HepG2 (cell line): ENCODE measurements around the gene TOB1. TPM values are rescaled to one million over a fixed set of nuclear protein-coding genes. Genes with fewer than 3 reads are reported as not detected.

Experiments used
- BRD4 ChIP-seq: sonication (generic); formaldehyde crosslinking; IDR thresholded peaks from 2 replicates; pipeline ENCODE4 v1.4.0; 2020; ENCODE audit warnings: missing genetic modification reagents
- CENPX ChIP-seq: sonication (generic); formaldehyde crosslinking; IDR thresholded peaks from 2 replicates; pipeline ENCODE4 v1.9.0; 2021; ENCODE audit warnings: mild to moderate bottlenecking, missing genetic modification reagents, moderate library complexity
- DMAP1 ChIP-seq: IDR thresholded peaks from 2 replicates; pipeline ENCODE4 v1.6.1; 2016
- EED ChIP-seq: sonication (generic); formaldehyde crosslinking; IDR thresholded peaks from 2 replicates; pipeline ENCODE4 v1.5.0; 2020; ENCODE audit warnings: mild to moderate bottlenecking, missing genetic modification reagents
- FOXP1 ChIP-seq, 2 experiments: fragments of 450-650 bp in 1 of 2; IDR thresholded peaks; 2 replicates each; pipeline ENCODE4 v1.6.1; 2017 to 2018; ENCODE audit warnings: antibody characterized with exemption in 1 of 2
- GTF3A ChIP-seq: sonication (generic); formaldehyde crosslinking; conservative IDR thresholded peaks from 2 replicates; pipeline ENCODE4 v1.4.0; 2020; ENCODE audit warnings: mild to moderate bottlenecking, missing genetic modification reagents
- ISL2 ChIP-seq: sonication (generic); formaldehyde crosslinking; IDR thresholded peaks from 2 replicates; pipeline ENCODE4 v1.5.0; 2020; ENCODE audit warnings: missing genetic modification reagents
- KLF12 ChIP-seq: sonication (generic); formaldehyde crosslinking; IDR thresholded peaks from 2 replicates; pipeline ENCODE4 v1.4.0; 2020; ENCODE audit warnings: missing genetic modification reagents, borderline replicate concordance
- LBX2 ChIP-seq: sonication (generic); formaldehyde crosslinking; IDR thresholded peaks from 2 replicates; pipeline ENCODE4 v1.5.0; 2020; ENCODE audit warnings: missing genetic modification reagents, mild to moderate bottlenecking, borderline replicate concordance
- MAZ ChIP-seq, 2 experiments: sonication (generic) in 1 of 2; formaldehyde crosslinking in 1 of 2; IDR thresholded peaks; 2 replicates each; pipeline versions ENCODE4 v1.5.0 to v1.6.1; 2012 to 2020; ENCODE audit warnings: low read depth in 2 of 2, mild to moderate bottlenecking in 2 of 2, borderline replicate concordance in 1 of 2, improper control_type of control experiment in 1 of 2, low read length in 1 of 2, missing genetic modification reagents in 1 of 2, moderate library complexity in 1 of 2
- PRMT3 ChIP-seq: sonication (generic); formaldehyde crosslinking; IDR thresholded peaks from 2 replicates; pipeline ENCODE4 v1.8.1; 2022; ENCODE audit warnings: low read depth, mild to moderate bottlenecking, moderate library complexity, missing genetic modification reagents, borderline replicate concordance
- REXO4 ChIP-seq: sonication (generic); formaldehyde crosslinking; IDR thresholded peaks from 2 replicates; pipeline ENCODE4 v1.8.0; 2022; ENCODE audit warnings: missing genetic modification reagents, mild to moderate bottlenecking, borderline replicate concordance
- RXRA ChIP-seq: sonication (generic); formaldehyde crosslinking; IDR thresholded peaks from 2 replicates; pipeline ENCODE4 v1.5.1; 2020; ENCODE audit warnings: missing genetic modification reagents
- XRCC5 ChIP-seq: fragments of 200-400 bp; formaldehyde crosslinking; optimal IDR thresholded peaks from 2 replicates; pipeline ENCODE3; 2017; ENCODE audit warnings: mild to moderate bottlenecking, low read length
- ZHX2 ChIP-seq, 2 experiments: sonication (generic) in 1 of 2; formaldehyde crosslinking in 1 of 2; IDR thresholded peaks; 2 replicates each; pipeline versions ENCODE4 v1.6.1 to v1.9.0; 2014 to 2022; ENCODE audit warnings: antibody characterized with exemption in 1 of 2, borderline replicate concordance in 1 of 2, inconsistent platforms in 1 of 2, low read depth in 1 of 2, missing genetic modification reagents in 1 of 2
- ZKSCAN8 ChIP-seq: IDR thresholded peaks from 2 replicates; pipeline ENCODE4 v1.6.1; 2016; ENCODE audit warnings: borderline replicate concordance, missing genetic modification reagents, missing compliant biosample characterization
- ZNF124 ChIP-seq: sonication (generic); formaldehyde crosslinking; IDR thresholded peaks from 2 replicates; pipeline ENCODE4 v1.4.0; 2020; ENCODE audit warnings: missing genetic modification reagents
- ZNF333 ChIP-seq: sonication (generic); formaldehyde crosslinking; IDR thresholded peaks from 2 replicates; pipeline ENCODE4 v1.4.0; 2020; ENCODE audit warnings: mild to moderate bottlenecking, missing genetic modification reagents, borderline replicate concordance
- ZNF547 ChIP-seq: sonication (generic); formaldehyde crosslinking; IDR thresholded peaks from 2 replicates; pipeline ENCODE4 v1.5.1; 2020; ENCODE audit warnings: mild to moderate bottlenecking, missing genetic modification reagents
- ZNF766 ChIP-seq: sonication (generic); formaldehyde crosslinking; IDR thresholded peaks from 2 replicates; pipeline ENCODE4 v1.5.0; 2020; ENCODE audit warnings: missing genetic modification reagents, borderline replicate concordance
- ZNF83 ChIP-seq: sonication (generic); formaldehyde crosslinking; IDR thresholded peaks from 2 replicates; pipeline ENCODE4 v1.4.0; 2020; ENCODE audit warnings: missing genetic modification reagents, mild to moderate bottlenecking, borderline replicate concordance
- ZSCAN31 ChIP-seq: sonication (generic); formaldehyde crosslinking; IDR thresholded peaks from 2 replicates; pipeline ENCODE4 v1.5.0; 2020; ENCODE audit warnings: low read depth, mild to moderate bottlenecking, missing genetic modification reagents
- polyA plus RNA-seq, 8 experiments: library from polyadenylated mRNA; depleted of rRNA in 3 of 8; stranded (reverse) in 7 of 8; unstranded in 1 of 8; fragments of >200 nt; fragmentation: Illumina TruSeq in 4 of 8; extraction: Trizol in 4 of 8; gene quantifications; 2 replicates each; pipeline versions ENCODE4 v1.2.1 to v1.2.3, GENCODE V29; 2011 to 2016; ENCODE audit warnings: low read depth in 4 of 8, missing spikeins in 1 of 8, mixed read lengths in 1 of 8; ENCODE audit not compliant: insufficient read depth in 1 of 8
- total RNA-seq, 5 experiments: library from RNA; depleted of rRNA; stranded (reverse); fragments of >200 nt; fragmentation: Illumina TruSeq; extraction: Trizol; gene quantifications; 2 replicates each; pipeline ENCODE4 v1.2.3, GENCODE V29; 2016; ENCODE audit warnings: low read depth in 1 of 5

The TOB1 gene
- total and polyA plus RNA-seq, 2 of the 13 experiments (the other 11 are each of a cell fraction or from before 2014, with no cell fraction given) = 21.9 to 57.7 TPM

GRCh38 chr17:50904518-50905459 is 38.6 kb upstream of the TOB1 start (continued):
- TF ChIP-seq ZHX2 (IDR thresholded peaks at IDR 0.05; ENCODE audit: low read depth) (peak; percentile 1; the same call in 1 of the 2 replicates), ZHX2 (CRISPR knock-in tag; IDR thresholded peaks at IDR 0.05; ENCODE audit: borderline replicate concordance) (no peak), ZNF333 (no peak), FOXP1 (IDR thresholded peaks at IDR 0.05) (no peak), FOXP1 (CRISPR knock-in tag; IDR thresholded peaks at IDR 0.05) (no peak), ZKSCAN8 (CRISPR knock-in tag) (0 out of 2 replicates have a peak, but pooled peaks have one; percentile 12), ISL2 (CRISPR knock-in tag) (peak; percentile 71), ZSCAN31 (CRISPR knock-in tag) (peak; percentile 72; the same call in 1 of the 2 replicates), MAZ (IDR thresholded peaks at IDR 0.05; ENCODE audit: borderline replicate concordance, low read depth, low read length) (0 out of 2 replicates have a peak, but pooled peaks have one; percentile 10), MAZ (CRISPR knock-in tag; IDR thresholded peaks at IDR 0.05; ENCODE audit: low read depth) (no peak), ZNF124 (CRISPR knock-in tag) (no peak), PRMT3 (CRISPR knock-in tag) (peak; percentile 48; the same call in 1 of the 2 replicates), XRCC5 (no peak), REXO4 (CRISPR knock-in tag) (no peak), BRD4 (CRISPR knock-in tag) (peak; percentile 86; the same call in 1 of the 2 replicates), RXRA (CRISPR knock-in tag) (peak; percentile 94), EED (CRISPR knock-in tag) (peak; percentile 61; the same call in 1 of the 2 replicates), ZNF547 (CRISPR knock-in tag) (0 out of 2 replicates have a peak, but pooled peaks have one; percentile 26), ZNF83 (peak; percentile 59; the same call in 1 of the 2 replicates), ZNF766 (CRISPR knock-in tag) (peak; percentile 17; the same call in 1 of the 2 replicates), DMAP1 (CRISPR knock-in tag) (peak; percentile 49), LBX2 (CRISPR knock-in tag) (no peak), CENPX (CRISPR knock-in tag) (no peak), GTF3A (CRISPR knock-in tag) (no peak), KLF12 (0 out of 2 replicates have a peak, but pooled peaks have one; percentile 70)
